GM12878 (cell line): ENCODE measurements around the gene NID1. TPM values are rescaled to one million over a fixed set of nuclear protein-coding genes. Genes with fewer than 3 reads are reported as not detected.

Source experiments
- ATAC-seq: fragments of 200-7000 bp; cut with Tn5 transposase; 3 replicates; pipeline ENCODE4 v1.9.1; 2020; ENCODE audit warnings: mild to moderate bottlenecking, moderate library complexity
- BruUV-seq: library from RNA; stranded (reverse); fragments of 400-500 nt; replicated peaks from 2 replicates; lab custom pipeline; 2021; lab: Mats Ljungman, UMichigan
- CTCF ChIA-PET: fragments of 300-600 bp; sonication (Branson Sonifier 250); formaldehyde crosslinking; extraction: SDS; loops from one replicate; lab custom pipeline; 2021; ENCODE audit warnings: inconsistent platforms; lab: Yijun Ruan, JAX
- POLR2A ChIA-PET: fragments of 350-600 bp; formaldehyde crosslinking; extraction: SDS; loops from one replicate; lab custom pipeline; 2021; ENCODE audit warnings: inconsistent platforms; lab: Charles Lee
- RAD21 ChIA-PET: fragments of 300-600 bp; sonication (Branson Sonifier 250); formaldehyde crosslinking; loops from one replicate; lab custom pipeline; 2023; ENCODE audit warnings: antibody characterized with exemption; ENCODE audit not compliant: unreplicated experiment; lab: Charles Lee
- SMC1A ChIA-PET: fragments of 300-600 bp; sonication (Branson Sonifier 250); formaldehyde crosslinking; loops from one replicate; lab custom pipeline; 2023; ENCODE audit not compliant: unreplicated experiment, uncharacterized antibody; lab: Charles Lee
- DNase-seq: peaks from one replicate; pipeline ENCODE4 v3.0.0-alpha.2; 2011; ENCODE audit warnings: low read depth, low spot score
- FAIRE-seq: peaks from 3 replicates; lab custom pipeline; 2011; peaks lifted over from hg19 to GRCh38; lab: Jason Lieb, UNC
- H2AFZ ChIP-seq: 2 replicates; pipeline ENCODE4 v1.6.0; 2011; ENCODE audit warnings: low read depth, low read length, control low read depth; ENCODE audit not compliant: control insufficient read depth
- H3K27ac ChIP-seq: 2 replicates; pipeline ENCODE4 v1.5.1; 2011; ENCODE audit warnings: control low read depth; ENCODE audit not compliant: control insufficient read depth, insufficient read depth
- H3K27me3 ChIP-seq, 2 experiments: replicated peaks in 1 of 2; 2 replicates each; pipeline versions ENCODE4 v1.6.0 to v1.6.1; 2011; ENCODE audit warnings: low read length in 1 of 2; ENCODE audit not compliant: control insufficient read depth in 2 of 2, insufficient read depth in 2 of 2
- H3K36me3 ChIP-seq, 2 experiments: 2 replicates each; pipeline ENCODE4 v1.5.1; 2011; ENCODE audit warnings: low read length in 1 of 2; ENCODE audit not compliant: control insufficient read depth in 2 of 2, insufficient read depth in 2 of 2
- H3K4me1 ChIP-seq: 2 replicates; pipeline ENCODE4 v1.6.1; 2011; ENCODE audit warnings: mild to moderate bottlenecking, low read length, moderate library complexity, mixed read lengths; ENCODE audit not compliant: control insufficient read depth, insufficient read depth
- H3K4me2 ChIP-seq: 2 replicates; pipeline ENCODE4 v1.6.0; 2011; ENCODE audit warnings: control low read depth; ENCODE audit not compliant: control insufficient read depth, insufficient read depth
- H3K4me3 ChIP-seq: fragments of 200-600 bp; sonication (generic); 2 replicates; pipeline ENCODE4 v1.5.1; 2016
- H3K79me2 ChIP-seq: 2 replicates; pipeline ENCODE4 v1.6.0; 2011; ENCODE audit warnings: low read length; ENCODE audit not compliant: control insufficient read depth, insufficient read depth
- H3K9ac ChIP-seq: 2 replicates; pipeline ENCODE4 v1.8.0; 2011; ENCODE audit warnings: low read length, control low read depth, mixed read lengths; ENCODE audit not compliant: control insufficient read depth, insufficient read depth
- H3K9me3 ChIP-seq: replicated peaks from 3 replicates; pipeline ENCODE4 v1.5.1; 2011; ENCODE audit warnings: mild to moderate bottlenecking, low read length; ENCODE audit not compliant: control insufficient read depth, insufficient read depth
- H4K20me1 ChIP-seq: 2 replicates; pipeline ENCODE4 v1.6.0; 2011; ENCODE audit not compliant: control insufficient read depth, insufficient read depth
- BACH1 ChIP-seq: fragments of 450-650 bp; IDR thresholded peaks from 2 replicates; pipeline ENCODE4 v1.6.1; 2017; ENCODE audit warnings: mild to moderate bottlenecking, borderline replicate concordance
- HDAC2 ChIP-seq: fragments of 200-600 bp; sonication (generic); IDR thresholded peaks from 2 replicates; pipeline ENCODE4 v1.6.1; 2017
- IRF4 ChIP-seq: IDR thresholded peaks from 2 replicates; pipeline ENCODE4 v1.6.1; 2011; ENCODE audit warnings: low read depth, low read length
- MEF2B ChIP-seq: fragments of 450-650 bp; IDR thresholded peaks from 2 replicates; pipeline ENCODE4 v1.6.1; 2018; ENCODE audit warnings: mild to moderate bottlenecking, moderate library complexity; ENCODE audit not compliant: partially characterized antibody, poor library complexity, severe bottlenecking
- MTA3 ChIP-seq: IDR thresholded peaks from 2 replicates; pipeline ENCODE4 v1.6.1; 2012; ENCODE audit warnings: low read length, inconsistent platforms, borderline replicate concordance
- NR2C2 ChIP-seq: IDR thresholded peaks from 2 replicates; pipeline ENCODE4 v1.6.1; 2011; ENCODE audit warnings: borderline replicate concordance, low read depth; ENCODE audit not compliant: control insufficient read depth, insufficient read length
- PML ChIP-seq: IDR thresholded peaks from 2 replicates; pipeline ENCODE4 v1.6.1; 2012; ENCODE audit warnings: low read length, inconsistent platforms
- POU2F2 ChIP-seq: IDR thresholded peaks from 3 replicates; pipeline ENCODE4 v1.6.1; 2011; ENCODE audit warnings: low read depth, mild to moderate bottlenecking, low read length, borderline replicate concordance
- SIX5 ChIP-seq: IDR thresholded peaks from 2 replicates; pipeline ENCODE4 v1.6.1; 2011; ENCODE audit warnings: mild to moderate bottlenecking, low read depth, low read length, moderate library complexity; ENCODE audit not compliant: severe bottlenecking
- TAF1 ChIP-seq: IDR thresholded peaks from 2 replicates; pipeline ENCODE4 v1.6.1; 2011; ENCODE audit warnings: mild to moderate bottlenecking, low read depth, low read length, borderline replicate concordance
- YBX1 ChIP-seq: fragments of 450-650 bp; IDR thresholded peaks from 2 replicates; pipeline ENCODE4 v1.6.1; 2016; ENCODE audit warnings: antibody characterized with exemption
- YY1 ChIP-seq: IDR thresholded peaks from 2 replicates; pipeline ENCODE4 v1.6.1; 2011; ENCODE audit warnings: low read depth, mild to moderate bottlenecking, low read length
- ZNF384 ChIP-seq: IDR thresholded peaks from 2 replicates; pipeline ENCODE4 v1.6.1; 2012; ENCODE audit warnings: low read depth, mild to moderate bottlenecking, low read length, improper control_type of control experiment, borderline replicate concordance
- WGBS: methylation state at CpG from one replicate; pipeline ENCODE4 v1.1.6; 2016; ENCODE audit warnings: low lambda C conversion rate; ENCODE audit not compliant: insufficient replicate concordance, insufficient coverage; ENCODE audit errors: missing lambda C conversion rate; 5-methylcytosine and 5-hydroxymethylcytosine counted together
- in situ Hi-C: fragments of 300-500 bp; cut with MboI; formaldehyde crosslinking; loops from 9 replicates; pipeline ENCODE4 v1.14.3; 2018; ENCODE audit warnings: mixed read lengths
- intact Hi-C: fragments of 100-400 bp; cut with micrococcal nuclease; formaldehyde crosslinking; loops from one replicate; pipeline ENCODE4 v1.14.2; 2022; ENCODE audit not compliant: unreplicated experiment
- polyA plus RNA-seq, 11 experiments: library from polyadenylated mRNA; depleted of rRNA in 4 of 11; unstranded in 6 of 11; stranded (reverse) in 5 of 11; fragments of >200 nt; fragmentation: Nextera tagmentation in 4 of 11; fragmentation: Illumina TruSeq in 1 of 11; extraction: Ambion mirVana in 4 of 11; extraction: Trizol in 1 of 11; gene quantifications; 1 replicate in 1 of 11; 2 replicates in 10 of 11; pipeline versions ENCODE4 v1.2.1 to v1.2.3, GENCODE V29; 2011 to 2016; ENCODE audit warnings: inconsistent platforms in 2 of 11, missing spikeins in 2 of 11, low read depth in 1 of 11
- total RNA-seq, 4 experiments: library from RNA; depleted of rRNA in 3 of 4; stranded (reverse); fragments of >200 nt in 3 of 4; fragmentation: Illumina TruSeq in 1 of 4; extraction: Trizol in 1 of 4; gene quantifications; 2 replicates each; pipeline versions ENCODE4 v1.2.1 to v1.2.3, GENCODE V29; 2013 to 2021
- TF ChIP-seq, protein P1 (sequence below): fragments of 150-350 bp; IDR thresholded peaks from 2 replicates; pipeline ENCODE4 v1.6.1; 2016; ENCODE audit warnings: low read depth, low read length
- TF ChIP-seq, protein P2 (sequence below): fragments of 450-650 bp; IDR thresholded peaks from 2 replicates; pipeline ENCODE4 v1.6.1; 2017; ENCODE audit warnings: mild to moderate bottlenecking, moderate library complexity
- TF ChIP-seq, protein P3 (sequence below): fragments of 450-650 bp; IDR thresholded peaks from 2 replicates; pipeline ENCODE4 v1.6.1; 2016; ENCODE audit warnings: mild to moderate bottlenecking

The NID1 gene
- total and polyA plus RNA-seq, 10 of the 15 experiments (the other 5 are each of a cell fraction or from before 2014, with no cell fraction given), result 4.2 to 25.7 (median 11.3) TPM

DNA sequence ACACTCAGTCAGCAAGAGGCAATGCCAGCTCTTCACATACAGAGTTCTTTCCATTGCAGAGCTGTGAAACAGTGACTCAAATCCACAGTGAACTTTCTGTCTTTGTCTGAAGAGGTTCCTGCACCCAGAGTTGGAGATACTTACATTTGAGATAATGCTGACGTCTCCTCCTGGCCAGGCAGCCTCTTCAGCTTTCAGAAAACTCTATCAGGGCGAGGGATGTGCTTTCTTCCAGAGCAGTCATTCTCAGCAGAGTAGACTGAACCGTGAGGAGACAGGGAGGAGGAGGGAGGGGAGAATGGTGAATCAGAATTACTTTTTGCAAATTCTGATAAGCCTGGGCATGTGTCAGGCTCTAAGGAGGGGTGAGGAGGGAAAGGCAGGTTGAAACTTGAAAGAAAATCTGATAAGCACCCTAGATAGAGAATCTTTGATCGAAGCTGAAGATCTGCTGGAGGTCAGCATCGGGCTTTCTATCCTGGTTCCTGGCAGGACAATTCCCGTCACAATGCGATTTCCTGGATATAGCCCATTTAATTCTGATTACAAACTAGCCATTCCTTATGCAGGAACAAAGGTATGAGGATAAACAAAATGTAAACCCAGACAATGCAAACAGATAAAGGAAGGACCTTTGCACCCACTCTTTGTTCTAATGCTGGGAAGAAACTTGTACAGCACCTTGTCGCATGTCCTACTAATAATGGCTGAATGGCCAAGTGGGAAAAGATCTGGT, 18.9 kb upstream of the NID1 start:
- intact Hi-C loops (no loop called here), in situ Hi-C loops (no loop called here)
- H4K20me1 ChIP-seq, result no peaks in the 10 kb centered on the region
- no peak for DNase-seq
- H2AFZ ChIP-seq, result peak overlapping the region; percentile 18; the same call in 1 of the 2 replicates
- POLR2A ChIA-PET, result interaction anchor here (0.5 kb wide), 1 partner anchor 72 kb away, joined by 3 read pairs; no protein-coding TSS in a partner anchor
- H3K36me3 ChIP-seq, result no peaks in the 10 kb centered on the region
- CTCF ChIA-PET, result no interaction called here
- no peak for FAIRE-seq
- no peak overlapping the region for H3K27ac ChIP-seq
- H3K27me3 ChIP-seq, result no peaks in the 10 kb centered on the region
- H3K4me3 ChIP-seq, result no peak overlapping the region
- no peaks in the 10 kb centered on the region for H3K79me2 ChIP-seq
- no peak overlapping the region for H3K9ac ChIP-seq
- no peaks in the 10 kb centered on the region for H3K4me1 ChIP-seq
- 53% methylated on average over 8 of the region's 8 CpGs for WGBS
- H3K4me2 ChIP-seq, result no peak overlapping the region
- ATAC-seq, result peak; percentile 59
- H3K9me3 ChIP-seq, result no peaks in the 10 kb centered on the region; the same call in 2 of the 3 replicates
- SMC1A ChIA-PET, result no interaction called here
- RAD21 ChIA-PET, result no interaction called here
- BruUV-seq, result no TSS peak
- TF ChIP-seq POU2F2, result no peak
- no peak for TF ChIP-seq ZNF384
- no peak for TF ChIP-seq SIX5
- no peak for TF ChIP-seq TAF1
- no peak for TF ChIP-seq MEF2B
- no peak for TF ChIP-seq YY1
- no peak for TF ChIP-seq MTA3
- no peak for TF ChIP-seq PML
- TF ChIP-seq, protein P1, sequence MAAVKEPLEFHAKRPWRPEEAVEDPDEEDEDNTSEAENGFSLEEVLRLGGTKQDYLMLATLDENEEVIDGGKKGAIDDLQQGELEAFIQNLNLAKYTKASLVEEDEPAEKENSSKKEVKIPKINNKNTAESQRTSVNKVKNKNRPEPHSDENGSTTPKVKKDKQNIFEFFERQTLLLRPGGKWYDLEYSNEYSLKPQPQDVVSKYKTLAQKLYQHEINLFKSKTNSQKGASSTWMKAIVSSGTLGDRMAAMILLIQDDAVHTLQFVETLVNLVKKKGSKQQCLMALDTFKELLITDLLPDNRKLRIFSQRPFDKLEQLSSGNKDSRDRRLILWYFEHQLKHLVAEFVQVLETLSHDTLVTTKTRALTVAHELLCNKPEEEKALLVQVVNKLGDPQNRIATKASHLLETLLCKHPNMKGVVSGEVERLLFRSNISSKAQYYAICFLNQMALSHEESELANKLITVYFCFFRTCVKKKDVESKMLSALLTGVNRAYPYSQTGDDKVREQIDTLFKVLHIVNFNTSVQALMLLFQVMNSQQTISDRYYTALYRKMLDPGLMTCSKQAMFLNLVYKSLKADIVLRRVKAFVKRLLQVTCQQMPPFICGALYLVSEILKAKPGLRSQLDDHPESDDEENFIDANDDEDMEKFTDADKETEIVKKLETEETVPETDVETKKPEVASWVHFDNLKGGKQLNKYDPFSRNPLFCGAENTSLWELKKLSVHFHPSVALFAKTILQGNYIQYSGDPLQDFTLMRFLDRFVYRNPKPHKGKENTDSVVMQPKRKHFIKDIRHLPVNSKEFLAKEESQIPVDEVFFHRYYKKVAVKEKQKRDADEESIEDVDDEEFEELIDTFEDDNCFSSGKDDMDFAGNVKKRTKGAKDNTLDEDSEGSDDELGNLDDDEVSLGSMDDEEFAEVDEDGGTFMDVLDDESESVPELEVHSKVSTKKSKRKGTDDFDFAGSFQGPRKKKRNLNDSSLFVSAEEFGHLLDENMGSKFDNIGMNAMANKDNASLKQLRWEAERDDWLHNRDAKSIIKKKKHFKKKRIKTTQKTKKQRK, result no peak
- TF ChIP-seq, protein P2, sequence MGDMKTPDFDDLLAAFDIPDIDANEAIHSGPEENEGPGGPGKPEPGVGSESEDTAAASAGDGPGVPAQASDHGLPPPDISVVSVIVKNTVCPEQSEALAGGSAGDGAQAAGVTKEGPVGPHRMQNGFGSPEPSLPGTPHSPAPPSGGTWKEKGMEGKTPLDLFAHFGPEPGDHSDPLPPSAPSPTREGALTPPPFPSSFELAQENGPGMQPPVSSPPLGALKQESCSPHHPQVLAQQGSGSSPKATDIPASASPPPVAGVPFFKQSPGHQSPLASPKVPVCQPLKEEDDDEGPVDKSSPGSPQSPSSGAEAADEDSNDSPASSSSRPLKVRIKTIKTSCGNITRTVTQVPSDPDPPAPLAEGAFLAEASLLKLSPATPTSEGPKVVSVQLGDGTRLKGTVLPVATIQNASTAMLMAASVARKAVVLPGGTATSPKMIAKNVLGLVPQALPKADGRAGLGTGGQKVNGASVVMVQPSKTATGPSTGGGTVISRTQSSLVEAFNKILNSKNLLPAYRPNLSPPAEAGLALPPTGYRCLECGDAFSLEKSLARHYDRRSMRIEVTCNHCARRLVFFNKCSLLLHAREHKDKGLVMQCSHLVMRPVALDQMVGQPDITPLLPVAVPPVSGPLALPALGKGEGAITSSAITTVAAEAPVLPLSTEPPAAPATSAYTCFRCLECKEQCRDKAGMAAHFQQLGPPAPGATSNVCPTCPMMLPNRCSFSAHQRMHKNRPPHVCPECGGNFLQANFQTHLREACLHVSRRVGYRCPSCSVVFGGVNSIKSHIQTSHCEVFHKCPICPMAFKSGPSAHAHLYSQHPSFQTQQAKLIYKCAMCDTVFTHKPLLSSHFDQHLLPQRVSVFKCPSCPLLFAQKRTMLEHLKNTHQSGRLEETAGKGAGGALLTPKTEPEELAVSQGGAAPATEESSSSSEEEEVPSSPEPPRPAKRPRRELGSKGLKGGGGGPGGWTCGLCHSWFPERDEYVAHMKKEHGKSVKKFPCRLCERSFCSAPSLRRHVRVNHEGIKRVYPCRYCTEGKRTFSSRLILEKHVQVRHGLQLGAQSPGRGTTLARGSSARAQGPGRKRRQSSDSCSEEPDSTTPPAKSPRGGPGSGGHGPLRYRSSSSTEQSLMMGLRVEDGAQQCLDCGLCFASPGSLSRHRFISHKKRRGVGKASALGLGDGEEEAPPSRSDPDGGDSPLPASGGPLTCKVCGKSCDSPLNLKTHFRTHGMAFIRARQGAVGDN, result no peak
- no peak for TF ChIP-seq YBX1
- no peak for TF ChIP-seq NR2C2
- TF ChIP-seq HDAC2, result no peak
- TF ChIP-seq IRF4, result no peak
- TF ChIP-seq, protein P3, sequence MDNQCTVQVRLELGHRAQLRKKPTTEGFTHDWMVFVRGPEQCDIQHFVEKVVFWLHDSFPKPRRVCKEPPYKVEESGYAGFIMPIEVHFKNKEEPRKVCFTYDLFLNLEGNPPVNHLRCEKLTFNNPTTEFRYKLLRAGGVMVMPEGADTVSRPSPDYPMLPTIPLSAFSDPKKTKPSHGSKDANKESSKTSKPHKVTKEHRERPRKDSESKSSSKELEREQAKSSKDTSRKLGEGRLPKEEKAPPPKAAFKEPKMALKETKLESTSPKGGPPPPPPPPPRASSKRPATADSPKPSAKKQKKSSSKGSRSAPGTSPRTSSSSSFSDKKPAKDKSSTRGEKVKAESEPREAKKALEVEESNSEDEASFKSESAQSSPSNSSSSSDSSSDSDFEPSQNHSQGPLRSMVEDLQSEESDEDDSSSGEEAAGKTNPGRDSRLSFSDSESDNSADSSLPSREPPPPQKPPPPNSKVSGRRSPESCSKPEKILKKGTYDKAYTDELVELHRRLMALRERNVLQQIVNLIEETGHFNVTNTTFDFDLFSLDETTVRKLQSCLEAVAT, result no peak
- TF ChIP-seq BACH1, result no peak
